GM21381 (cell line): ENCODE measurements around the gene PANK4.

Experiments used
- ATAC-seq: cut with Tn5 transposase; IDR thresholded peaks from one replicate; pipeline ENCODE4 v1.9.1; 2021; ENCODE audit warnings: mild to moderate bottlenecking, moderate library complexity; ENCODE audit not compliant: unreplicated experiment

Gene PANK4

DNA sequence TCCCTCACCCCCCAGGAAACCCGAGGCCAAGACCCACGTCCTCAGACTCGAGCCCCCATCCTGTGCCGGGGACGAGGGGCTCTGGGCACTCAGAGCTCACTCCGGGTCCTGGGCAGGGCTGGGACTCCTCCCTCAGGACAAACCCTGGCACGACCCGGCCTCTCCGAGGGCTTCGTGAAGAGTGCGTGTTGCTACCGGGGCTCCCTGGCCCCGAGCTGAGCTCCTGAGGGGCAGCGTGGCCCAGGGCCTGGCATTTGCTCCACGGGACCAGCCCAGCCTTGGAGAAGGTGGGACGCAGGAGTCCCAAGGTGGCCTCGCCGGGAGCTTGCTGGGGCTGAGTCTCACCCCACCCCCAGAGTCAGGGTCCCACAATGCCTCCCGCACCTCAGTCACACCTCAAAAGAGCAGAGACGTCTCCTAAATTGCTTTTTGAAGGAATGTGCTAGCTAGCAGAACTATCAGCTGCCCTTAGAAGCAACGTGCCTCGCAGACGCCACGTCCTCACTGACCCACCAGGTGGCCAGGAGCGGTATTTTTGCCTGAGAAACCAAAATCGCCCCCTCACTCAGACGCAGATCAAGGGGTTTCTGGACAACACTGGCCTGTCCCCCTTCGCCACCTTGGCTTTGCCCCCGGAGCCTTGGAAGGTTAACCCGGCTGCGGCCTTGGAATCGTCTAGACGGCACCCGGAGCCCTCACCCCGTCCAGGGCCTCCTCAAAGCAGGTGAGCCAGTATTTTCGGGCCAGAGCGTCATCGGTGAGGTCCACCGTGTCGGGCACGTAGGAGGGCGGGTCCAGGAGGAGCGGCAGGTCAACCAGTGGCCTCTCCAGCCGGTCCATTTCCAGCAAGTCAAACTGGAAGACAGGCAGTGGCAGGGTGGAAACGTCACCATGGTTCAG lies 11.3 kb downstream of the PANK4 start:
- no peak for ATAC-seq

GRCh38 chr1:2513939-2514652 lies 12.3 kb downstream of the PANK4 start:
- no peak for ATAC-seq

DNA sequence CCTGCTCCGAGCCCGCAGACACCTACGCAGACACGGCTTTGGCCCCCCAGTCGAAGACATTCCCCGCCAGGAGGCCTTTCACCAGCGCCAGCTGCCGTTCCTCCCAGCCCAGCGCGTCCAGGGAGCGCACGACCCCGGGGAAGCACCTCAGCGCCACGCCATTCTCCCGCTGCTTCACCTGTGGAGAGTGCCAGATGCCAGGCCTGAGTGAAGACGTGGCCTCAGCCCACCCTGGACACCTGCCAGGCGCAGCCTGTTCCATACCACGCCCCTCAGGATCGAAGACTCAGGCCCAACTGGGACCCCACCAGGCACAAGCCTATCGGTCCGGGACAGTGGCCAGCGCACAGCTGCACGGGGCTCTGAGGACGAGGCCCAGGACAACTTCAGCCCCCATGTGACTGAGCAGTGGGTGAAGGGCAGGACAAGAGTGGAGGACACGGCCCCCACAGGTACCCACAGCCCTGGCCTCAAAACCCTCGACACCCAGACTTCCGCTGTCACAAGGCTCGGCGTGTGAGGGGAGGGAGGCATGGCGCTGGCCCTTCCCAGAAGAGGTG lies 13.5 kb downstream of the PANK4 start:
- no peak for ATAC-seq

DNA sequence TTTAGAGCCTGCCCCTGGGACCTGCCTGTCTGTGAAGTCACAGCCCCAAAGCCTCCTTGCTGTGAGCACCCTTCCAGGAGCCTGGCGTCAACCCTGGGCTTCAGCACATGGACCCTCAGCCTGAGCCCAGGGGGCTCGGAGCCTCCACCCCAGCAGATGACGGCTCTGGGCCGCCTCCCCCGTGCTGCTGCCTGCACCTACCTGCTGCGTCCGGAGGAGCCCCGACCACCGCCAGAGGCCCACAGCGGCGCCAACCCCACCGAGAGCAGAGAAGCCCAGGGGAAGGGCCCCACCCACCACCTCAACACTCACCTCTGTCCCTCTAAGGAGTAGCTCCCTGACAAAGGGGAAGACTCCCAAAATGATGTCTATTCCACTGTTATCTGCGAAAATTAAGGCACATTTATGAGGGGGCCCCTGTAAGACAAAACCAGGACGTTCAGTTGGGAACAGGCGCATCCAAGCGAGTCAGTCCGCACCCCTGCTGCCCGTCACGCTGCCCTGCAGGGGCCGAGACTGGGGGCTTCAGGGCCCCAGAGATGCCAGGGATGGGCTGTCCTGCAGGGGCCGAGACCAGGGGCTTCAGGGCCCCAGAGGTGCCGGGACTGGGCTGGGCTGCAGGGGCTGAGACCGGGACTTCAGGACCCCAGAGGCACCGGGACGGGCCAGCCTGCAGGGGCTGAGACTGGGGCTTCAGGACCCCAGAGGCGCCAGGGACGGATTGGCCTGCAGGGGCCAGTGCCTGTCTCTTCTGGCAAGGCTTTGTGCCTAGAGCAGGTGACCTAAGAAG lies 15.8 kb downstream of the PANK4 start:
- ATAC-seq, result no peak

DNA sequence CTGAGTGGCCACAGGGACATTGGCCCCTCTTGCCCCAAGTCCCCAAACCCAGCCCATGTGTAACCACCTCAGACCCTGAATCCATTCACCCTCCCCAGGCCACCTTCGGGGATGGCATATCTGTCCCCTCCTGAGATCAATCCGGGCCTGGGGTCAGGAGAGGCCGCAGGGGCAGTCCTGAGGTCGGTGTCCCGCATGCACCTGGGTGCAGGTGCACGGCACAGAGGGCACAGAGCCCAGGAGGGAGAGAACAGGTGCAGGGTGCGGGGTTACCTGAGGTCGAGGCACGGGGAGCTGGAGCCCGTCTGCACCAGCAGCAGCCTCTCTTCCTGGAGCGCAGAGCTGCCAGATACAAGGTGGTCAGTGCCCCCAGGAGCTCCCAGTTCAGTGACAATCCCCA lies 16.8 kb downstream of the PANK4 start:
- no peak for ATAC-seq

DNA sequence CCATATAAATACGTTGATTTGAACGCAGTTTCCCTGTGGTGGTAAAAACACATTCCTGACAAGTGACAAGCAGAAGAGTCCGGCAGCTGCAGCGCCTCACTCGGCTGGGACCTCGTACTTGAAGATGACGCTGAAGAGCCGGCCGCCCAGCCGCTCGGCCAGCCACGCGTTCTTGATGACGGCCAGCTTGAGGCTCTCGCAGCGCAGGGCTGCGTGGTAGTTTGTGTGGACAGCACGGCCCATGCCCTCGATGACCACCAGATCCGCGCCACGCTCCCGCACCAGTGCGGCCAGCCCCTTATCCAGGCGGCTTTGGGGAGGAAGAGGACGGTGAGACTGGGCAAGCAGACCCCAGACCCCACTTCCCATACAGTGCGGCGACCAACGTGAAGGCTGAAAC lies 17.6 kb downstream of the PANK4 start:
- ATAC-seq, result no peak

DNA sequence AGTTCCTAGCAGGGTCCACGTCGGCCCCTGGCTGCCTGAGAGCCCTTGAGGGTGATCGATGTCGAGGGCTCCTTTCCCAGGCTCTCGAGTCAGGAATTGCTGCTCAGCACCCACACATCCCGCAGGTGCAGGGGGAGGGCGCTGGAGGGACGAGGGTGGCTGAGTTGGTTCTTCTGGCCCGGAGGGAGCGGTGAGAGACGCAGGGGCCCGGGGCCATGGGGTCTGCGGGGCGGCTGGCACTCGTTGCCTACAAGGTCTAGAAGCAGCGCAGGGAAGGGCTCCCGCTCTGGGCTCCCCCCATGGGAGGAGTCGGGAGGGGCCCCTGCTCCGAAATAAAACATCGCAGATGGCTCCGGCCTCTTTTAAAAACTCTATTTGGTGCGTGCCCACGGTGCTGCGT lies 18.2 kb downstream of the PANK4 start:
- ATAC-seq, result no peak

GRCh38 chr1:2507744-2508155 lies 18.6 kb downstream of the PANK4 start:
- no peak for ATAC-seq

DNA sequence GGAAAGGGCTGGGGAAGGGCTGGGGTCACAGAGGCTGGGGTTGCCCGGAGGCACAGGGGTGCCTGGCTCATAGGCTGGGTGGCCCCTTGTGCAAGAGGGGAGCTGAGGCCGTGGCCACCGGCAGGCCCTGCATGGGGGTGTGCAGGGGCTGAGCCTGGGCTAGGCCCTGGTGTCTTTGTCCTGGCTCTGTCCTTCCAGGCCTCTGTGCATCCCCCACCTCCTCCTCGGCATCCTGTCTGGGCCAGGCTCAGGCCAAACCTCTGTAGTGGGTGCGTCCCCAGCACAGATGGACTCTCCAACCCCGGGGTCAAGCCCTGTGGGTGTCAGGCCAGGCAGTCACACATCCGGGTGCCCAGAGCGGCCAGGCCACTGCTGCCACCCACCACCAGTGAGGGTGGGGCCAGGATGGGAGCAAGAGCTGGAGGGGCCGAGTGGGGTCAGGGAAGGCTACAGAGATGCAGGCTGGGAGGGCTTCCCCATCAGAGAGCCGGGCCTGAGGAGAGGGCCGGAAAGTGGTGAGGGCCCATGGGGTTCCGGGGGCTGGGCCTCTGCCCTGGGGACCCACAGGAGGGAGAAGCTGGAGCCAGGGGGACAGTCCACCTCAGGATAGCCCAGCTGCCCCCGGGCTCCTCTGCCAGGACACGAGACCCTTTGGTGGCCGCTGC lies 19.4 kb downstream of the PANK4 start:
- no peak for ATAC-seq

GRCh38 chr1:2506007-2506860 lies 20.2 kb downstream of the PANK4 start:
- ATAC-seq, result no peak

- no peak for ATAC-seq
These were observed 20.9 kb downstream of the PANK4 start for GRCh38 chr1:2505461-2505994.

DNA sequence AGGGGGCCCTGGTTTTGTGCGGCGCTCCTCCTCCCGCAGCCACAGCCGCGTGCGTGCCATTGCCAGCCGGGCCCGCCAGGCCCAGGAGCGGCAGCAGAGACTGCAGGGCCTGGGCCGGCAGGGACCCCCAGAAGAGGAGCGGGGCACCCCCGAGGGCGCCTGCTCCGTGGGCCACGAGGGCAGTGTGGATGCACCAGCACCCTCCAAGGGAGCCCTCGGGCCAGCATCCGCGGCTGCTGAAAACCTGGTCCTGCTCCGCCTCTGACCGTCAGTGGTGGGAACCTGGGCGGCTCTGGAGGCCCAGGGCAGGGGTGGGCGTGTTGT lies 21.5 kb downstream of the PANK4 start:
- ATAC-seq, result no peak

GRCh38 chr1:2504225-2504948 lies 22.0 kb downstream of the PANK4 start:
- no peak for ATAC-seq

- ATAC-seq, result no peak
These were observed 22.7 kb downstream of the PANK4 start for GRCh38 chr1:2503554-2504224.

DNA sequence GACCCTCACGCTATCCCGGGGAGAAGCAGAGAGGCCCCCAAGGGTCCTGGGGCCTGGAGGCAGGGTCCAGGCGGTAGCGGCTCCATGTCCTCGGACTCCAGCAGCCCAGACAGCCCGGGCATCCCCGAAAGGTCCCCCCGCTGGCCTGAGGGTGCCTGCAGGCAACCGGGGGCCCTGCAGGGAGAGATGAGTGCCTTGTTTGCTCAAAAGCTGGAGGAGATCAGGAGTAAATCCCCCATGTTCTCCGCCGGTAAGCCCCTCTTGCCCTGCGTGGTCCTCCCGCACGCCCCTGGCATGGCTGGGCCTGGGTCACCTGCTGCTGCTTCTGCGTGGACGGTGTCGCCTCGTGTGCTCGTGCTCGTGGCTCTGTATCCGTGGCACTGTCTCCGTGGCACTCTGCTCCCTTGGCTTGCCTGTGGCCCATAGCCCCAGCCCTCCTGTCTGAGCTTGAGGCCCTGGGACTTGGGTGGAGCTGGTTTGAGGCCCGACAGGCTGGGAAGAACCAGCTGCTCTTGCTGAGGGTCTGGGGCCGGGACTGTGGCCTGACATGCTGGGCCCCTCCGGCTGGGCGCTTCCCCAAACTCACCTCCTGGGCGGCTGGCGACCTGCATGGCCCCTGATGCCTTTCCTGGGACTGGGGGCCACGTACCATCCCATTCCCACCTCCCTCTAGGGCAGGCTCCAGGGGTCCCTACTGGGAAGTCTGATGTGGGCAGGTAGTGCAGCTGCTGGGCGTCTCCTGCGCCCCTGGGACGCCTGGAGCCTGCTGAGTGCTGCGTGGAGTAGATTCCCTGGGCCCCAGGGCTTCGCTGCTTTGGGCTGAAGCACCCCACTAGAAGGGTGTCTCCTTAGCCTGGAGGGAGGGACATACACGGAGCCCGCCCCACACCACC lies 23.5 kb downstream of the PANK4 start:
- no peak for ATAC-seq

DNA sequence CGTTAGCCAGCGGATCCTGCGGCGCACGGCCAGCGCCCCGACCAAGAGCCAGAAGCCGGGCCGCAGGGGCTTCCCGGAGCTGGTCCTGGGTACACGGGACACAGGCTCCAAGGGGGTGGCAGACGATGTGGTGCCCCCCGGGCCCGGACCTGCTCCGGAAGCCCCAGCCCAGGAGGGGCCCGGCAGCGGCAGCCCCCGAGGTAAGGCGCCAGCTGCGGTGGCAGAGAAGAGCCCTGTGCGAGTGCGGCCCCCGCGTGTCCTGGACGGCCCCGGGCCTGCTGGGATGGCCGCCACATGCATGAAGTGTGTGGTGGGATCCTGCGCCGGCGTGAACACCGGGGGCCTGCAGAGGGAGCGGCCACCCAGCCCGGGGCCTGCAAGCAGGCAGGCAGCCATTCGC lies 24.2 kb downstream of the PANK4 start:
- no peak for ATAC-seq

- no peak for ATAC-seq
These were observed 24.6 kb downstream of the PANK4 start for GRCh38 chr1:2501820-2502119.
